NT2/D1 (cell line): ENCODE data around the gene PTGER1.

Experiments
- SUZ12 ChIP-seq: IDR thresholded peaks from 2 replicates; pipeline ENCODE4 v1.6.1; 2011; ENCODE audit not compliant: insufficient read length, insufficient read depth; ENCODE audit errors: extremely low read depth
- YY1 ChIP-seq: IDR thresholded peaks from 2 replicates; pipeline ENCODE4 v1.6.1; 2011; ENCODE audit not compliant: insufficient read length, insufficient read depth
- ZNF274 ChIP-seq: IDR thresholded peaks from 2 replicates; pipeline ENCODE4 v1.6.1; 2011; ENCODE audit warnings: mild to moderate bottlenecking, low read depth, low read length

- TF ChIP-seq ZNF274 = no peak
- no peak for TF ChIP-seq YY1
- no peak for TF ChIP-seq SUZ12
These were observed 37.3 kb upstream of the PTGER1 start for GRCh38 chr19:14512406-14512961.
